ENCODE data around the gene LPAR6. TPM values are rescaled to one million over a fixed set of nuclear protein-coding genes. Genes with fewer than 3 reads are reported as not detected.
A peak's percentile ranks its signal among the peaks of the same experiment; 100 is the strongest.
"Not testable (repeated sequence)": the region's sequence is repeated elsewhere in the genome, so short reads cannot be mapped to it uniquely, and the experiment has no call there.

The LPAR6 gene
- total RNA-seq, 1 experiment from 2014 or later, result 1.5 TPM

DNA sequence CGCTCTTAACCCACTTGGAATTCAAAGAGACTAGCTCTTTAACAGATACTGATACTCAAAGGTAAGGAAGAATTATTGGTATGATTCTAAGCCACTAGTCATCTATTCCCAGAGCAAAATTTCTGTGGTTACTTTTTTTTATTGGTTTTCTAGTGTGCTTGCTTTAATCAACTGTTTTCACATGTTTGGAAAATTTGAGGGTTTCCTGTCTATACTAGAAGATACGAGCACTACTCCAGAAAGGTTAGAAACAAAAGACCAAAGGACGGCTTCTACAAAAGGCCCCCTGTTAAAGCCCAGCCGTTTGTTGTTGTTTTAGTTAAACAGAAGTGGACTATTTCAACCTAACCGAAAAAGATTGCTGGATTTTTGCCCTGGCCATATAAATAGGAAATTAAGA is 18.5 kb upstream of the LPAR6 start:
- H3K4me1 ChIP-seq, result peaks cover 11% of the 10 kb centered on the region; the same call in 1 of the 2 replicates
- H3K4me3 ChIP-seq, result no peak overlapping the region
- DNase-seq, result peak in 1 of 2 experiments; percentile 13
- no peaks in the 10 kb centered on the region; the same call in 1 of the 2 replicates for H3K36me3 ChIP-seq
- H3K9me3 ChIP-seq (replicated peaks), result no peaks in the 10 kb centered on the region
- H3K27ac ChIP-seq, result no peak overlapping the region
- H3K27me3 ChIP-seq, result no peaks in the 10 kb centered on the region

DNA sequence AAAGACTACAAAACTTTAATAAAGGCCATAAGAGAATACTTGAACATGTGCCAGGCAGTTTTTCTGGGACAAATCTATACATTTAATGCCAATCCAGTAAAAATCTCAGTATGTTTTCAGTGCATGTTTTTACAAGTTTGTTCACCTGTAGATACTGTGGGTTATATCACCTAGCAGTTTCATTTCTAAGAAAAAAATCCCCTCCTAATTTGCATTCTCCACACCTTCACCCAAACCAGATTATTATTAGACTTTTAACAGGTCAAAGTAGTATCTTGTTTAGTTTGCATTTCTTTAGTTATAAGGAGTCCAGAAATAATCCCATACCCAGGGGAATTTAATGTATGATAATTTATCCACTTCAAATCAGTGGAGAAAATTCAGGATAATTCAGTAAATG is 17.0 kb upstream of the LPAR6 start:
- DNase-seq, result no peak
- no peaks in the 10 kb centered on the region for H3K9me3 ChIP-seq (replicated peaks)
- H3K27me3 ChIP-seq, result no peaks in the 10 kb centered on the region
- H3K27ac ChIP-seq, result no peak overlapping the region
- peaks cover 11% of the 10 kb centered on the region; the same call in 1 of the 2 replicates for H3K4me1 ChIP-seq
- no peaks in the 10 kb centered on the region; the same call in 1 of the 2 replicates for H3K36me3 ChIP-seq
- H3K4me3 ChIP-seq, result no peak overlapping the region

DNA sequence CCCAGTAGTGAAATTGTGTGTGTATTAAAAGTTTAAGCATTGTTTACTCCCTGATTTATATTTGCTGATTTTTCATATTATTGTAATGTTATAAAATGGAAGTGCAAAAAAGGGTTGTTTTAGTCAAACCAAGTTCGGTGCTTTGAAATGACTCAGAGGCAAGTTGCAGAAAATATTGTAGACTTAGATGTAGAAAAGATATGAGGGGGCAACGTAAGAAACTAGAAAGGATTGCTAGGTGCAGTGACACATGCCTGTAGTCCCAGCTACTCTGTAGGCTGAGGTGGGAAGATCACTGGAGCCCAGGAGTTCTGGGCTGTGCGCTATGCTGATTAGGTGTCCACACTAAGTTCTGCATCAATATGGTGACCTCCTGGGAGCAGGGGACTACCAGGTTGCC is 16.1 kb upstream of the LPAR6 start:
- Histone ChIP-seq H3K4me1 (peaks cover 11% of the 10 kb centered on the region; the same call in 1 of the 2 replicates), H3K4me3 (no peak overlapping the region), H3K36me3 (no peaks in the 10 kb centered on the region; the same call in 1 of the 2 replicates), H3K27me3 (no peaks in the 10 kb centered on the region), H3K27ac (no peak overlapping the region), H3K9me3 (replicated peaks) (no peaks in the 10 kb centered on the region)
- no peak for DNase-seq

DNA sequence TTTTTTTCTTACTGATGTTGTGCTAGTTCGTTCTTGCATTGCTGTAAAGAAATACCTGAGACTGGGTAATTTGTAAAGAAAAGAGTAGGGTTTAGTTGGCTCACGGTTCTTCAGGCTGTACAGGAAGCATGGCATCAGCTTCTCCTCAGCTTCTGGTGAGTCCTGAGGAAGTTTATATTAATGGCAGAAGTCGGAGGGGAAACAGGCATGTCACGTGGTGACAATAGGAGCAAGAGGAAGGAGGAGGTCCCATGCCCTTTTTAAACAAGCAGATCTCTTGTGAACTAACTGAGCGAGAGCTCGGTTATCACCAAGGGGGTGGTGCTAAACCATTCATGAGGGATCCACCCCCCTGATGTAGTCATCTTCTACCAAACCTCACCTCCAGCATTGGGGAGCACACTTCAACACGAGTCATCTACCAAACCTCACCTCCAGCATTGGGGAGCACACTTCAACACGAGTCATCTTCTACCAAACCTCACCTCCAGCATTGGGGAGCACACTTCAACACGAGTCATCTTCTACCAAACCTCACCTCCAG is 13.9 kb upstream of the LPAR6 start:
- not testable (repeated sequence) for H3K9me3 ChIP-seq (replicated peaks); H3K36me3 ChIP-seq; DNase-seq; H3K27ac ChIP-seq; H3K4me3 ChIP-seq; H3K27me3 ChIP-seq
- peaks cover 11% of the 10 kb centered on the region; the same call in 1 of the 2 replicates for H3K4me1 ChIP-seq

DNA sequence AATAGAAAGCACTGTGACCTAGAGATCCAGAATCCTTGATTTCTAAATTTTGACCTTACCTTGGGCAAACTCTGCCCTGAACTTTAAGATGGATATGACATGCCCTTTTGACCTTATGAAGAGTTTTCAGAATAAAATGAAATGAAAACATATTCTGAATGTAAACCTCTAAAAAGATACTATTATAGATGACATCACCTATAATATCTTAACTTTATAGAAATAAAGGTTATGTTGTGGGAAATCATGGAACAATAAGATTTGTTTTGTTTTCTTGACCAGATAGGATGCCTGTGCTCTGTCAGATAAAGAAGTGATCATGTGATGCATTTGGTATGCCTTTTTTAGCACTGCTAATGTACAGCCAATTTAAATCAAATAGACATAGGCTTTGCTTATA is 13.1 kb upstream of the LPAR6 start:
- peaks cover 4% of the 10 kb centered on the region; the same call in 1 of the 2 replicates for H3K4me1 ChIP-seq
- DNase-seq, result no peak
- H3K36me3 ChIP-seq, result no peaks in the 10 kb centered on the region; the same call in 1 of the 2 replicates
- H3K27ac ChIP-seq, result no peak overlapping the region
- H3K4me3 ChIP-seq, result no peak overlapping the region
- no peaks in the 10 kb centered on the region for H3K9me3 ChIP-seq (replicated peaks)
- H3K27me3 ChIP-seq, result no peaks in the 10 kb centered on the region

DNA sequence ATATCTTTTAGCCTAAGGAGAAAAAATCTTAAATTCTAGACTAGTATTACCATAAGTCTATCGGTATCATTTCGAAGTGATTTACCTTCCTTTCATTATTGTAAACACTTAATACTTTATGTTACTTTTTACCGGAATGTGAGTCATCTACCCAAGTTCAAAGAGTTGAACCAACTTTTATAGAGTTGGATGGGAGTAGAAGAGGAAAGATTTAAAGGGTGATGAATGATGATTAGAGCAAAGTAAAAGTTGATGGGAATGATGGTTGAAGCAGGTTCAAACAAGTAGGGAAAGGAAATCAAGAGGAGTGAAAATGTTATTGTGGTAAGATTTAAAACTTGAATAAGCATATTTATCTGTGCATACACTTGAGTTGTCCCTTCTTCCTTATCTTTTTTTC is 11.3 kb upstream of the LPAR6 start:
- no peak overlapping the region for H3K4me3 ChIP-seq
- no peaks in the 10 kb centered on the region for H3K36me3 ChIP-seq
- H3K27ac ChIP-seq, result no peak overlapping the region
- H3K4me1 ChIP-seq, result no peaks in the 10 kb centered on the region
- no peak for DNase-seq
- H3K27me3 ChIP-seq, result no peaks in the 10 kb centered on the region
- H3K9me3 ChIP-seq (replicated peaks), result peaks cover 3% of the 10 kb centered on the region

DNA sequence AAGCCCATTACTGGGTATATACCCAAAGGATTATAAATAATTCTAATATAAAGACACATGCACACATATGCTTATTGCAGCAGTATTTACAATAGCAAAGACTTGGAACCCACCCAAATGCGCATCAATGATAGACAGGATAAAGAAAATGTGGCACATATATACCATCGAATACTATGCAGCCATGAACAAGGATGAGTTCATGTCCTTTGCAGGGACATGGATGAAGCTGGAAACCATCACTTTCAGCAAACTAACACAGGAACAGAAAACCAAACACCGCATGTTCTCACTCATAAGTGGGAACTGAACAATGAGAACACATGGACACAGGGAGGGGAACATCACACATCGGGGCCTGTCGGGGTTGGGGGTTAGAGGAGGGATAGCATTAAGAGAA is 9.1 kb upstream of the LPAR6 start:
- not testable (repeated sequence) for H3K9me3 ChIP-seq (replicated peaks); H3K27ac ChIP-seq; H3K36me3 ChIP-seq; DNase-seq; H3K4me1 ChIP-seq; H3K4me3 ChIP-seq; H3K27me3 ChIP-seq

DNA sequence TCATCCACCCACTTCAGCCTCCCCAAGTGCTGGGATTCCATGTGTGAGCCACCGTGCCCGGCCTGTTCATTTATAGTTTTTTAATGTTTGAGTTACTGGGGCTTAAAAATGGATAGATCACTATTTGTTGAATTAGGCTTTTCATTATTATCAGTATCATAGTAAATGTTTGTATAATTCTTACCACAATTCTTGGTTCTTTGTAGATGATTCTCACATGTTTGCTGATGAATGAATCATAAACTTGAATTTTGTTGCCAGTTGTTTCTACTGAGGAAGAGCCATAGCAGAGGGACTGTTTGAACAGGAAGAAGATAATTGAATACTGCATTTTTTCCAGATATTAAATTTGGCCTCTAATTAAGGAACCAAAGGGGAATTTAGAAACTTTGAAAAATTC is 2.6 kb upstream of the LPAR6 start:
- Histone ChIP-seq H3K36me3 (peaks cover 14% of the 10 kb centered on the region; the same call in 1 of the 2 replicates), H3K4me1 (no peaks in the 10 kb centered on the region), H3K27me3 (no peaks in the 10 kb centered on the region), H3K4me3 (no peak overlapping the region), H3K9me3 (replicated peaks) (peaks cover under 1% of the 10 kb centered on the region), H3K27ac (no peak overlapping the region)
- DNase-seq, result no peak

DNA sequence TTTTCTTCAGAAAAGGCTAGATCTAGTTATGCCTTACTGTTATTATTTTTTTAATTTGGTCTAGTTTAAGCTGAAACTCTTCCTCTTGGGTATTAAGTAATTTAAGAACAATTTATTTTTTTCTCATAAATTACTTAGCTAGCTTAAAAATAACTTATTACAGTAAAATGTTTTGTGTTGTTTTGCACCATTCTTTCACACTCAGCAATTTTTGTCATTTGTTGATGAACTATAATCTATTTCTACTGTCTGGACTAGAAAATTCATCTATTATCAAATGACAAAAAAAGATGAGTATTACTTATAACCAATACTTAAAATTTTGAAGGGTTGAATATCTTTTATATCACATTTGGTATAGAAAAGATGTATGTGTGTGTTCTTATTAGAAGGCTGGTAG is 1.6 kb upstream of the LPAR6 start:
- no peak overlapping the region for H3K27ac ChIP-seq

DNA sequence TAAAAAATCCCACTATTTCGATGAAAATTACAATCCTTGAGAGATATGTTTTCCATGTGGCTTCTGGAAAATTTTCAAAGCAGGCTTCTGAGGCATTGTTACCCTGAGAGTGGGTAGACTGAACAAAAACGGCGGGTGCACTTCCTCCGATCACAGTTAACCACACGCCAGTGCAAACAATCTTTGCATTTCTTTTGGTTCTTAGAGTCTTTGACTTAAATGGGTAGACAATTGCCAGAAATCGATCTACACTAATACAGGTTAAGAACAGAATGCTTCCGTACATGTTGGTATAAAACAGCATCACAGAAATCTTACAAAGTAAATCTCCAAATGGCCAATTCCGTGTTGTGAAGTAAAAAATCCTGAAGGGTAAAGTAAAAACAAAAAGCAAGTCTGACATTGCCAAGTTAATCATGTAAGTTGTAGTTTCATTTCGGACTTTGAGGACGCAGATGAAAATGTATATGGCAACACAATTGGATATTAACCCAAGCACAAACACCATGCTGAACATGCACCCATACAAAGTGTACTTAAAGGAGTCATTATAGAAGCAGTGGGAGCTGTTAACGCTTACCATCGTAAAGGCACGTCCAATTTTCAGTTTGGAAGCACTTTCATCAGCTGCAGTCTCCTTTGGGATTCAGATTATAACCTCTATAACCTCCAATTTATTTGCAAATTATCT is 927 bp downstream of the LPAR6 start:
- no peaks in the 10 kb centered on the region for H3K4me1 ChIP-seq
- H3K27me3 ChIP-seq, result no peaks in the 10 kb centered on the region
- no peak for DNase-seq
- no peak overlapping the region for H3K27ac ChIP-seq
- H3K4me3 ChIP-seq, result peak overlapping the region; percentile 35
- no peaks in the 10 kb centered on the region for H3K9me3 ChIP-seq (replicated peaks)
- peaks cover 15% of the 10 kb centered on the region for H3K36me3 ChIP-seq

More for the DNA sequence above, 1.6 kb upstream of the LPAR6 start:
- no peaks in the 10 kb centered on the region; the same call in 1 of the 2 replicates for H3K9me3 ChIP-seq (replicated peaks)
- H3K27me3 ChIP-seq, result no peaks in the 10 kb centered on the region
- H3K4me3 ChIP-seq, result no peak overlapping the region
- peaks cover 14% of the 10 kb centered on the region; the same call in 1 of the 2 replicates for H3K36me3 ChIP-seq
- H3K4me1 ChIP-seq, result no peaks in the 10 kb centered on the region
- DNase-seq, result no peak

DNA sequence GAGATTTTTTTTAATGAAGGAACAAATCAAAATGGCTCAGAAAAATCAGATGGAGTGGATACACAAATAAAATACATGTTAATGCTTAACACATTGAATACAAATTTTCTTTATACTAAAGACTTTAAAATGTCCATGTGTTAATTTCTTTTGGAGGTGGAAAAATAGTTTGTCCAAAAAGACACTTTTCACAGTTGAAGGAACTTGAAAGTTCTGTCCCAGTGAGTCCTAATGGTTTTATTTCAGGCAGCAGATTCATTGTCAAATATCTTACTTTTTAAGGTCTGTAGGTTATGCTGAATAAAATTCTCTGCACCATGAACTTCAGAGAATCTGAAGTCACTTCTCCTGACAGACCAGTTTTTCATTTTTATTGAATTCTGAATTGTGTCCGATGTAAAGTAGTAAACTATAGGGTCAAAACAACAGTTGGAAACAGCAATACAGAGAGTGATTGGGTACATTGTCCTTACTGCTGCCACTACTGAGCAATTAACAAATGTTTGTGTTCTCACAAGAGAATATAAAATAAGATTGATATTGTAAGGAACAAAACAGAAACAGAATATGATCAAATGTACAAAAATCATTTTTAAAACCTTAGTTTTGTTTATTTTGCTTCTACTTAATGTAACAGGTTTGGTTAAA is 1.6 kb downstream of the LPAR6 start:
- DNase-seq, result no peak
- Histone ChIP-seq H3K4me3 (peak overlapping the region; percentile 35), H3K9me3 (replicated peaks) (no peaks in the 10 kb centered on the region), H3K27me3 (no peaks in the 10 kb centered on the region), H3K36me3 (peaks cover 18% of the 10 kb centered on the region), H3K4me1 (no peaks in the 10 kb centered on the region), H3K27ac (no peak overlapping the region)

DNA sequence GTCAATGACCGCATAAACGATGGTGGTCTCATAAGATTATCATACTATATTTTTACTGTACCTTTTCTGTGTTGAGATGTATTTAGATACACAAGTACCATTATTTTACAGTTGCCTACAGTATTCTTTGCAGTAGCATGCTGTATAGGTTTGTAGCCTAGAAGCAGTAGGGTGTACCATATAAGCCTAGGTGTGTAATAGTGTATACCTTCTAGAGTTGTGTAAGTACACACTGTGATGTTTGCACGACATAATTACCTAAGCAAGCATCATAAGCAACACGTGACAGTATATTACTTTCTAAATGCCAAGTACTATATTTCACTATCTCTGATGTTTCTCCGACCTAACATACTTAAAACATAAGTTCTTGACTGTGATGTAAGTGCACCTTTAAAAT is 2.7 kb downstream of the LPAR6 start:
- H3K27ac ChIP-seq, result no peak overlapping the region
- peaks cover 11% of the 10 kb centered on the region for H3K36me3 ChIP-seq
- H3K9me3 ChIP-seq (replicated peaks), result no peaks in the 10 kb centered on the region
- no peaks in the 10 kb centered on the region for H3K27me3 ChIP-seq
- no peak for DNase-seq
- H3K4me3 ChIP-seq, result no peak overlapping the region
- no peaks in the 10 kb centered on the region for H3K4me1 ChIP-seq

DNA sequence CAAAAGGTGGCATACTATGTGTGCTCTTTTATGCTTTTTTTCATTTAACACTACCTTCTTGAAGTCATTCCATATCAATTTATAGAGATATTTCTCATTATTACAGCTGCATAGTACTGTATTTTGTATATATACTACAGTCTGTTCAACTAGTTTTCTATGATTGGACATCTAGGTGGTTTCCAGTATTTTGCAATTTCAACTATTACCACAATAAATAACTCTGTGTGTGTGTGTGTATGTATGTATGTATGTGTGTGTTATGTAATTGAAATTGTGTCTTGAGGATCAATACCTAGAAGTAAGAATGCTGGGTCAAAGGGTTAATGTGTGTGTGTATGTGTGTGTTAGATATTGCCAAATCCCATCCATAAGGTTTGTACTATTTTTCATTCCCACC is 7.0 kb downstream of the LPAR6 start:
- no peak overlapping the region for H3K27ac ChIP-seq
- no peak for DNase-seq
- H3K27me3 ChIP-seq, result no peaks in the 10 kb centered on the region
- no peaks in the 10 kb centered on the region for H3K4me1 ChIP-seq
- no peak overlapping the region for H3K4me3 ChIP-seq
- H3K9me3 ChIP-seq (replicated peaks), result no peaks in the 10 kb centered on the region
- H3K36me3 ChIP-seq, result peaks cover 13% of the 10 kb centered on the region

DNA sequence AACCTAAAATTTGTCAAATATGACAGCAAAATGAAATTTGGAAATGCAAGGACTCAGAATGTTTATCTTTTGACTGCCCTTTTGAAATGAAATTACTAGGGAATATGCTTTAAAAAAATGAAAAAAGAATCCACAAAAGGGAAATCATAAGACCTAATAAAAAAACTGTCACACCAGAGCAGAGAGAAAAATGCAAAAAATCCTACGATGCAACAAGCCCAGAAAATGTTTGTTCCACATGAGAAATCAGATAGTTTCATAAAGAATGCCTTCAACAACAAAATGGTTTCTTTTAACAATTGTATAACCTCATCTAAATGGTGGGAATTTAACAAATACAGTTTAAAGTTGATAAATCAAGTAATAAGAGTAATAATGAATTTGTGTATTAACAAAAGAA is 8.0 kb downstream of the LPAR6 start:
- no peaks in the 10 kb centered on the region for H3K27me3 ChIP-seq
- H3K4me3 ChIP-seq, result no peak overlapping the region
- no peaks in the 10 kb centered on the region for H3K4me1 ChIP-seq
- H3K36me3 ChIP-seq, result peaks cover 13% of the 10 kb centered on the region
- H3K27ac ChIP-seq, result no peak overlapping the region
- H3K9me3 ChIP-seq (replicated peaks), result no peaks in the 10 kb centered on the region
- DNase-seq, result no peak

DNA sequence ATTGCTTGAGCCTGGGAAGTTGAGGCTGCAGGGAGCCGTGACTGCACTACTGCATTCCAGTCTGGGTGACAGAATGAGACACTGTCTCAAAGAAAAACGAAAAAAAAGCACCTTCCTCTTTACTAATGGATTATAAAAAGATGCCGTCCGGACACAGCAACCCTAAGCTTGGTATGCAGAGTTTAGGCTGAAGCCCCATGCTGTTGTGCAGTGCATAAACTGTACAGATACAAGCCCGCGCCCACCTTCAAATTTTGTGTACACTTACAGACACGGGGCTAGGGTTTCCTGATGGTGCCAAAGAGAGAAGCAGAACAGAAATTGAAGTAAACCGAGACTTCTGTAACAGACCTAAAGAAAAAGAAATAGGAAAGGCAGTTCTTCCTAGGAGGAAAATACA is 9.0 kb downstream of the LPAR6 start:
- DNase-seq, result no peak
- H3K36me3 ChIP-seq, result peaks cover 13% of the 10 kb centered on the region
- H3K4me3 ChIP-seq, result no peak overlapping the region
- no peaks in the 10 kb centered on the region for H3K27me3 ChIP-seq
- H3K4me1 ChIP-seq, result no peaks in the 10 kb centered on the region
- no peak overlapping the region for H3K27ac ChIP-seq
- no peaks in the 10 kb centered on the region for H3K9me3 ChIP-seq (replicated peaks)

Data from SJCRH30 (cell line).